G401 (cell line): ENCODE measurements around the gene KRR1. TPM values are rescaled to one million over a fixed set of nuclear protein-coding genes. Genes with fewer than 3 reads are reported as not detected.
"Not testable (repeated sequence)": the region's sequence is repeated elsewhere in the genome, so short reads cannot be mapped to it uniquely, and the experiment has no call there.

ENCODE experiments used
- DNase-seq: peaks from one replicate; pipeline ENCODE4 v3.0.0-alpha.2; 2015; ENCODE audit warnings: low spot score
- in situ Hi-C: cut with HindIII; loops from 2 replicates; pipeline ENCODE4 v1.10.0; 2016; ENCODE audit warnings: low sequenced_read_pairs, mixed read lengths
- total RNA-seq: library from RNA; depleted of rRNA; stranded (reverse); fragments of >200 nt; shearing (Covaris generic); gene quantifications from 2 replicates; pipeline ENCODE4 v1.2.3, GENCODE V29; 2014

Gene KRR1
- total RNA-seq, 1 experiment from 2014 or later = 46.4 TPM

DNA sequence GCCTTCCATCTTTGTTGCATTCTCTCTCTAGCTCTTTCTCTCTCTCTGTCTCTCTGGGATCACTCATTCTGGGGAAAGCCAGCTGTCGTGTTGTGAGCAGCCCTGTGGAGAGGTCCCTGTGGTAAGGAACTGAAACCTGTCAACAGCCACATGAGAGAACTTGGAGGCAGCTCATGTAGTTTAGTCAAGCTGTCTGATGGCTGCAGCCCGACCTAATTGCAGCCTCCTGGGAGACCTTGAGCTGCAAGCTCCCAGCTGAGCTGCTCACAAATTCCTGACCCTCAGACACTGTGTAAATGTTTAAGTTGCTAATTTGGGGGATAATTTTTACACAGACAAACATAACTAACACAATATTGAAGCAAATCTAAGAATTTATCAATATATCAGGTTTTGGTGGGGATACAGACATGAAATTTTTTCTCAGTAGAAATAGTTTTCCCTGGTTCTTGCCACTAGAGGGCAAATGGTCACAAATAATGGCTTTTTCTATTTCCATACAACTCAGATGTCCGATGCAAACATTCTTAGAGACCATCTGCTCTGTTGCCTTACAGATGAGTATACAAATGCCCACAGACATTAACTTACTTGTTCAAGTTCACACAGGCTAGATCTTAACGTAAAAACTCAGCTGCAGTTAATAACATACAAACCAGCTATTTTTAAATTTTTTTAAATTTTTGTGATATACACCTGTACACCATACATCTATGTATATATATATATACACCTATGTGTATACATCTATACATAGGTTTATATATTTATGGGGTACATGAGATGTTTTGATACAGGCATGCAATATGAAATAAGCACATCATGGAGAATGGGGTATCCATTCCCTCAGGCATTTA, 15.5 kb upstream of the KRR1 start:
- DNase-seq = peak; percentile 64
- in situ Hi-C loops = no loop called here

GRCh38 chr12:75525263-75525662, 13.9 kb upstream of the KRR1 start:
- DNase-seq = no peak
- in situ Hi-C loops = no loop called here

- in situ Hi-C loops, DNase-seq: not testable (repeated sequence)
Observed at GRCh38 chr12:75522124-75522523, 10.7 kb upstream of the KRR1 start.

- DNase-seq, in situ Hi-C loops: not testable (repeated sequence)
Observed at GRCh38 chr12:75521224-75521623, 9.8 kb upstream of the KRR1 start.

- in situ Hi-C loops = no loop called here
- DNase-seq = no peak
Observed at GRCh38 chr12:75509621-75510020, 1.8 kb downstream of the KRR1 start.

- no peak for DNase-seq
- in situ Hi-C loops = no loop called here
Observed at GRCh38 chr12:75508159-75508558, 3.2 kb downstream of the KRR1 start.

GRCh38 chr12:75507086-75507485, 4.3 kb downstream of the KRR1 start:
- DNase-seq = no peak
- in situ Hi-C loops = no loop called here

DNA sequence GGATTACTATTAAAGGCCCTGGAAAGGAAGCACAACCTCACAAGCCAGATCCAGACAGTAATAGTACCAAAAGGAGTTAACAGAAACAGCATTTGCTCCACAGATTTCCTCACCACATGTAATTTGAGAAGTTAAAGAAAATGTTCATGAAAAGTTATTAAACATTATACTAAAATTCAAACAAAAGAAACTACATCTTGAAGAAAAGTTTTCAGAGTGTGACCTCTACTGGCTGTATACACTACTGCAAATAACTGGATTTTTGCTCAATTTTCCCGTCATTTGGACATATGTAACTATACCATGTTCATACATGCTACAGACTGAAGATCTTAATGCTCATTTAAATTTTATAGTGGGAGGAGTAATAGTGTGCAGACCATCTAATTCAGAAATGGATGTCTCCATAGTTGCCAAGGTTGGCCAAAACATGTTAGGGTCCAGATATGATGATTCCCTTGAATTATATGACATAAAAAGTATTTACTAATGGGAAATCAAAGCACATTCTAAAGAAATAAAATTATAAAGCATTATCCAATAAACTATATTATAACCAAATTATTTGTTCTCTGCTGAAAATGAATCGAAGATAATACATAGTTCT, 5.6 kb downstream of the KRR1 start:
- DNase-seq = peak; percentile 17
- in situ Hi-C loops = no loop called here

DNA sequence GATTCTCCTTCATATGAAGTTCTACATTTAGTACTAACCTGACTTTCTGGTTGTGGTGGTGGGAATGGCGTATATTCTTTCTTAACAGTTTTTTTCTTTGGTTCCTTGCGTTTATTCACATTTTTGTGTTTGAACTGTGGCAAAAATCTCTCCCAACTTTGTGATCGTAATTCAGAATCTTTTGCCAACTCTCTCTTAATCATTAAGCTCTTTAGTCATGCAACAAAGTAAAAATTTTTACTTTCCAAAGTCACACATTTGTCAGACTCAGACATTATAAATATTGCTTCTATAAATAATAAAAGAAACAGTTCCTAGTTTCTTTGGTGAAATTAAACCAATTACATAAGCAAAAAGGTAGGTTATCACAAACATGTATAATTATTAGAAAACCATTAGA, 7.5 kb downstream of the KRR1 start:
- in situ Hi-C loops = no loop called here

DNA sequence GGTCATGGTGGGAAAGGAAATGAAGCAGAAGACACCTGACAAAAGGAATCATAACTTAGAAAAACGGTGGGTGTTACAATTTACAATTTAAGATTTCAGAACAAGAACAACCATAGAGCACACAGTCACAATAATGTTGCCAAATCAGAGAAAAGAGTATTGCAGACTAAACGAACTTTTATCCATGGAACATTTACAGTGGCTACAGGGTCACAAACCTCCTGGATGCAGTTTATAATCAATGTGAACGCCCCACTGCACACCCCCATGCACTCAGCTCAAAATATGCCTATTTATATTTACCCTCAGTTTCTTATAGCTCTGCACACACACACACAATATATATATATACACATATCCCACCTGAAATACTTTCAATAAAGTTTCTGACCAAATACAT, 8.0 kb downstream of the KRR1 start:
- in situ Hi-C loops = no loop called here
- DNase-seq = no peak

More for the DNA sequence above, 7.5 kb downstream of the KRR1 start:
- DNase-seq = no peak

DNA sequence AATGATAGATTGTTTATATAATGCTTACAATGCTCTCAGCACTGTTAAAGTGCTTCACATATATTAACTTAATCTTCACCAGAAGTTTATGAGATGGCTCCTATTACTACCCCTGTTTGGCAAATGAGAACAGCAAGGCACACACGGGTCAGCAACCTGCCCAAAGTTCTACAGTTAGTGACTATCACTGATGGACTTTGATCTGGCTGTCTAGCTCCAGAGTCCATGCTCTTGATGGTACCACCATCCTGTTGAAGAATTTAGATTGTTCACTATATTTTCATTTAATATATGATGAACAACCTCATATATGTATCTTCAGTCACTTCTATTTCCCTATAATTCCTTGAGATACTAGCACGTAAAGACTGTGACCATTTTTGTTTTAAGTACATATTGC, 20.2 kb downstream of the KRR1 start:
- DNase-seq = no peak
- in situ Hi-C loops = no loop called here

DNA sequence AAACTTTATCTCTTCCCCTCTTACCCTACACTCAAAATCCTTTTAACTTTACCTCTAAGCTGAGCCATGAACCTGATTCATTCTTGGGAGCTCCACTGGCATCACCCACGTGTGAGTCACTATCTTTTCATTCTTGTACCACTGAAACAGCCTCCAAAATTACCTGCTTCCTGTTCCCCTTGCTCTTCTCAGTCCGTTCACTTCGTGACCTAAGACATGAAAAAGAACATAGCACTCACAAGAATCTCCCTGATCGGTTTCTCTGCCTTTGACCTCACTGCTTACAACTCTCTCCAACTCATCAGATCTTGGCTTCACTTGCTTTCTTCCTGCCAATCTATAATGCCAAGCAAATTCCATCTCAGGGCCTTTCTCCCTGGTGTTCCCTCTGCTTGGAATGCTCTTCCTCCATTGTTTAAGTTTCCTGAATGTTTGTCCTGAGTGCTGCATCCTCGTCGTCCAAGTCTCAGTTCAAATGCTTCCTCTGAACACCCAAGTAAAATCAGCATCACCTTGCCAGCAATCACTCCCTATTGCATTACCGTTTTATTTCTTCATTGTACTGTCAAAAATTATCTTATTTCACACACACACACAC, 21.7 kb downstream of the KRR1 start:
- DNase-seq = no peak
- in situ Hi-C loops = no loop called here

- in situ Hi-C loops = no loop called here
- DNase-seq = no peak
Observed at GRCh38 chr12:75489187-75489586, 22.2 kb downstream of the KRR1 start.

- peak; percentile 19 for DNase-seq
- in situ Hi-C loops = no loop called here
Observed at GRCh38 chr12:75488553-75488952, 22.9 kb downstream of the KRR1 start.

DNA sequence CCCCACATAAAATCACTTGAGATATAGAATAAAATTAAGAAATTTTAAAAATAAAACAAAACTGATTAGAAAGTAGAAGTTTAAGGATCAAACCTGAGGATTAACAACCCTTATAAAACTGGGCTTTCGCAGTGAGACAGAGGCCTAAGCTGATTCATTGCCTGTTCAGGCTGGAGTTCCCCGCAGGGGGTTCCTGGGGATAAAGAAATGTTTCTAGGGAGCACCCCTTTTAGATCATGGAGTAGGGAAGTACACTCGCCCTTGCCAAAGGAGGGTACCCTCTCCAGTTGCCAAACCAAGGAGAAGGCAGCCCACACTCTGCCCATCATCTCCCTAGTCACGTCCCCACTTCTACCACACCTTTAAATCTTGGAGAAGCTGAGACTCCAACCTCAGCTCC, 24.1 kb downstream of the KRR1 start:
- in situ Hi-C loops = no loop called here
- DNase-seq = no peak

- DNase-seq, in situ Hi-C loops: not testable (repeated sequence)
Observed at GRCh38 chr12:75484450-75484849, 27.0 kb downstream of the KRR1 start.

DNA sequence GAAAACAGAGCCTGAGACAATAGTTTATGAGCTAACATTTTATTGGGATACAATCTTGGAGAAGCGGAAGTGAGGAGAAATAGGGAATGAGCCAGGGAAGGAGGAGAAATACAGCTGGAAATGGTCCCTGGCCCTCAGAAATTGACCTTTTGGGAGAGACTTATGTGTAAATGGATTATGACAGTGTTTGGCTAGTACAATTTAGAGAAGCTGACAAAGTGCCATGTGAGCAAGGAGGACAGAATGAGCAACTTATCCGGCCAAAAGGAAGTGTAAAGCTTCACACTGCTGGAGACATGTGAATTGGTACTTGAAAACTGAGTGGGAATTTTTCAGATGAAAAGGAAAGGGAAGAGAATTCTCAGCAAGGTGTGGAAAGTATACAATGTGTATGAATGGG, 28.0 kb downstream of the KRR1 start:
- in situ Hi-C loops = no loop called here
- DNase-seq = no peak

DNA sequence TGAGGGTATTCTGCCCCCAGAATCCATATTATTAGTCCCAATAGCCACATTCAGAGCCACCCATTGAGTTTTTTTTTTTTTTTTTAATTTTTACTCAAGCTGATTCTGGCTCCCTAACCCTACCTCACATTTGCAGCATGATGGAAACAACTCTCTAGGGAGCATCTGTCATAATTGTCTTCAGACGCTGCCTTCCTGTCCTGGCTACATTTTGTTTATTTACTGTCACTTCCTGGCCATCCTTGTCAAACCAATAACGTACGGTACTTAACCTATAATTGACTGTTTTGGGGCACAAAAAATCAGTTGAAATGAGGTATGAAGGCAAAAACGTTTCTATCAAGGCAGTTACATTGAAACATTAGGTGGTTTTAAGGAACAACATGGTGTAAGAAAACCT, 28.8 kb downstream of the KRR1 start:
- in situ Hi-C loops = no loop called here

GRCh38 chr12:75481774-75482173, 29.6 kb downstream of the KRR1 start:
- DNase-seq = no peak

More for the DNA sequence above, 28.8 kb downstream of the KRR1 start:
- no peak for DNase-seq

GRCh38 chr12:75481013-75481705, 30.2 kb downstream of the KRR1 start:
- in situ Hi-C loops = no loop called here
- peak; percentile 7 for DNase-seq

More at GRCh38 chr12:75481774-75482173, 29.6 kb downstream of the KRR1 start:
- in situ Hi-C loops = no loop called here
